HG03442 (cell line): Measurements from ENCODE around the gene DDX11.
"Not testable (repeated sequence)": the region's sequence is repeated elsewhere in the genome, so short reads cannot be mapped to it uniquely, and the experiment has no call there.

Source experiments
- ATAC-seq: cut with Tn5 transposase; IDR thresholded peaks from one replicate; pipeline ENCODE4 v1.9.1; 2021; ENCODE audit warnings: mild to moderate bottlenecking, moderate library complexity; ENCODE audit not compliant: unreplicated experiment

Gene DDX11

GRCh38 chr12:31121022-31121728, 47.5 kb downstream of the DDX11 start:
- ATAC-seq, result not testable (repeated sequence)

- ATAC-seq, result no peak
These were observed 48.8 kb downstream of the DDX11 start for GRCh38 chr12:31122481-31122880.

GRCh38 chr12:31124158-31124557, 50.5 kb downstream of the DDX11 start:
- not testable (repeated sequence) for ATAC-seq

- not testable (repeated sequence) for ATAC-seq
These were observed 51.5 kb downstream of the DDX11 start for GRCh38 chr12:31125171-31125570.

GRCh38 chr12:31127209-31127848, 53.7 kb downstream of the DDX11 start:
- not testable (repeated sequence) for ATAC-seq

GRCh38 chr12:31136581-31136980, 62.9 kb downstream of the DDX11 start:
- ATAC-seq, result not testable (repeated sequence)

GRCh38 chr12:31144768-31145167, 71.1 kb downstream of the DDX11 start:
- not testable (repeated sequence) for ATAC-seq

GRCh38 chr12:31145296-31145695, 71.6 kb downstream of the DDX11 start:
- not testable (repeated sequence) for ATAC-seq

- not testable (repeated sequence) for ATAC-seq
These were observed 73.8 kb downstream of the DDX11 start for GRCh38 chr12:31147415-31147814.

- ATAC-seq, result not testable (repeated sequence)
These were observed 77.1 kb downstream of the DDX11 start for GRCh38 chr12:31150766-31151165.
